ENCODE results near the gene FBXW7.

FBXW7 gene

DNA sequence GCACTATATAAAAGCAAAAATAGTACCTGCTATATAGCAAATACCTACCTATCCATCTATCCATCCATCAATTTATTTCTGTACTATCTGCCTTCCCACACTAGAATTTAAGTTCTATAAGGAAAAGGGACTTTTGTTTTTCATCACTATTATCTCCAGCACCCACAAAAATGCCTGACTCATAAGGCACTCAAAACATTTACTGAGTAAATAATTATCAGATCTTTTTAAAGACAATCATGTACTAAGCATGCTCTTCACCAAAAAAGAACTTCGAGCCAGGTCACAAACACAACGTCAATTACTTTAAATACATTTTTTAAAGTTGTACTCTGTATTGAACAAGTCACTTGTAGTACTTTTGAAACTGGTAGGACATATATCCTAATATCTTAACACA is 119.9 kb downstream of the FBXW7 start:
- peaks cover 26% of the 10 kb centered on the region for H3K79me2 ChIP-seq (ENCODE audit: insufficient read depth, low read length)
- no peak for TF ChIP-seq EZH2phosphoT487 (IDR thresholded peaks at IDR 0.05; ENCODE audit: borderline replicate concordance)
- TF ChIP-seq, protein P1, sequence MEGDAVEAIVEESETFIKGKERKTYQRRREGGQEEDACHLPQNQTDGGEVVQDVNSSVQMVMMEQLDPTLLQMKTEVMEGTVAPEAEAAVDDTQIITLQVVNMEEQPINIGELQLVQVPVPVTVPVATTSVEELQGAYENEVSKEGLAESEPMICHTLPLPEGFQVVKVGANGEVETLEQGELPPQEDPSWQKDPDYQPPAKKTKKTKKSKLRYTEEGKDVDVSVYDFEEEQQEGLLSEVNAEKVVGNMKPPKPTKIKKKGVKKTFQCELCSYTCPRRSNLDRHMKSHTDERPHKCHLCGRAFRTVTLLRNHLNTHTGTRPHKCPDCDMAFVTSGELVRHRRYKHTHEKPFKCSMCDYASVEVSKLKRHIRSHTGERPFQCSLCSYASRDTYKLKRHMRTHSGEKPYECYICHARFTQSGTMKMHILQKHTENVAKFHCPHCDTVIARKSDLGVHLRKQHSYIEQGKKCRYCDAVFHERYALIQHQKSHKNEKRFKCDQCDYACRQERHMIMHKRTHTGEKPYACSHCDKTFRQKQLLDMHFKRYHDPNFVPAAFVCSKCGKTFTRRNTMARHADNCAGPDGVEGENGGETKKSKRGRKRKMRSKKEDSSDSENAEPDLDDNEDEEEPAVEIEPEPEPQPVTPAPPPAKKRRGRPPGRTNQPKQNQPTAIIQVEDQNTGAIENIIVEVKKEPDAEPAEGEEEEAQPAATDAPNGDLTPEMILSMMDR (conservative IDR thresholded peaks at IDR 0.05; ENCODE audit: low read length): no peak
- no peaks in the 10 kb centered on the region for H4K20me1 ChIP-seq (ENCODE audit: insufficient read depth, low read length, poor library complexity, severe bottlenecking)

DNA sequence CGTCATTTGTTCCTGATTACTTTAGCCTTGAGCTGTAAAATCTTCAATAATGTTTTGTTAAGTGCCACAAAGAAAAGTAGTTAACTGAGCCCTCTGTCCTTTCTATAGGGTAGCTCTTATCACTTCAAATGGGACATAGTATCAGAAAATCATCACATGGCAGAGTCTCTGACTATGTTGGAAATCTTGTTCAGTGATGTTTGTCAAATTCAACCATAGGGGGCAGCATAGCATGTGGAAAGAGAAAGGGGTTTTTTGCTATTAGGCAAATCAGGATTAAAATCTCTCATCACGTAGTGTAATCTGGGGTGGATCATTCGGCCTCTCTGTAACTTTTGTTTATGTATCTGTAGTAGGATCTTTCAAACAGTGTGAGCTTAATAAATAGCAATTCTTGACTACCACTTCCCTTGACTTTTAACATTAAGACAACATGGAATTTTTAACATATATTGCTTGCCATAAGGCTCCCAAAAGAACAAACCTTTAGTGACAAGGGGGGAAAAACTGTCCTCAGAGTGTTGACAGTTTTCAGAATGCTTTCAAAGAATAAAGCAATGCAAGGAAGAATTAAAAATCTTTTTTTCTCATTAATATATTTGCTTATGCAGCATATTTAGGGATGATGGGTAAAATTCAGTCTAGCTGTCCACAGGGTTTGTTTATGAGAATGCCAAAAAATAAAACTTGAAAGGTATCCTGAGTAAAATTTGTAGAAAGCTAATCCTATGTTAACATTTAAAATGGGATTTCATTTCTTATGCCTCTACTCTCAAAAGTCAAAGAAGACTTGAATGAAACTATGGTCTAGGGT is 127.2 kb downstream of the FBXW7 start:
- H3K4me2 ChIP-seq (ENCODE audit: low read depth, low read length, poor library complexity, severe bottlenecking): no peak overlapping the region
- no peak for TF ChIP-seq EZH2phosphoT487 (IDR thresholded peaks at IDR 0.05; ENCODE audit: borderline replicate concordance)
- TF ChIP-seq, protein P1 (conservative IDR thresholded peaks at IDR 0.05; ENCODE audit: low read length): peak; percentile 92
- peaks cover 13% of the 10 kb centered on the region; the same call in 1 of the 2 replicates for H3K36me3 ChIP-seq (ENCODE audit: insufficient read depth, low read length)
- H3K4me1 ChIP-seq (ENCODE audit: insufficient read depth, low read length, poor library complexity, severe bottlenecking): no peaks in the 10 kb centered on the region
- H2AFZ ChIP-seq (ENCODE audit: low read length): no peak overlapping the region
- H3K9me2 ChIP-seq (replicated peaks; ENCODE audit: low read depth, low read length): no peaks in the 10 kb centered on the region
- no peaks in the 10 kb centered on the region for H3K9me3 ChIP-seq (ENCODE audit: insufficient read depth, low read depth, low read length)
- H3K4me3 ChIP-seq (ENCODE audit: low read length, poor library complexity, severe bottlenecking): no peak overlapping the region
- no peaks in the 10 kb centered on the region for H4K20me1 ChIP-seq (ENCODE audit: insufficient read depth, low read length, poor library complexity, severe bottlenecking)
- H3K9ac ChIP-seq (ENCODE audit: low read depth, low read length, poor library complexity, severe bottlenecking): no peak overlapping the region
- no peaks in the 10 kb centered on the region for H3F3A ChIP-seq (ENCODE audit: low read depth)
- no peaks in the 10 kb centered on the region; the same call in 1 of the 2 replicates for H3K79me2 ChIP-seq (ENCODE audit: insufficient read depth, low read length)
- H3K27me3 ChIP-seq (ENCODE audit: insufficient read depth, low read length, poor library complexity, severe bottlenecking): no peaks in the 10 kb centered on the region

More for the DNA sequence above, 119.9 kb downstream of the FBXW7 start:
- no peak overlapping the region for H3K9ac ChIP-seq (ENCODE audit: low read depth, low read length, poor library complexity, severe bottlenecking)
- H3K36me3 ChIP-seq (ENCODE audit: insufficient read depth, low read length): no peaks in the 10 kb centered on the region; the same call in 1 of the 2 replicates
- no peaks in the 10 kb centered on the region for H3F3A ChIP-seq (ENCODE audit: low read depth)
- H3K27me3 ChIP-seq (ENCODE audit: insufficient read depth, low read length, poor library complexity, severe bottlenecking): no peaks in the 10 kb centered on the region
- H3K4me3 ChIP-seq (ENCODE audit: low read length, poor library complexity, severe bottlenecking): no peak overlapping the region
- no peak overlapping the region for H2AFZ ChIP-seq (ENCODE audit: low read length)
- no peak overlapping the region for H3K4me2 ChIP-seq (ENCODE audit: low read depth, low read length, poor library complexity, severe bottlenecking)
- H3K4me1 ChIP-seq (ENCODE audit: insufficient read depth, low read length, poor library complexity, severe bottlenecking): peaks cover 16% of the 10 kb centered on the region
- no peaks in the 10 kb centered on the region for H3K9me2 ChIP-seq (replicated peaks; ENCODE audit: low read depth, low read length)
- H3K9me3 ChIP-seq (ENCODE audit: insufficient read depth, low read depth, low read length): no peaks in the 10 kb centered on the region

- H3K79me2 ChIP-seq (ENCODE audit: insufficient read depth, low read length): no peaks in the 10 kb centered on the region
These were observed 134.5 kb downstream of the FBXW7 start for GRCh38 chr4:152401424-152401823.

More at GRCh38 chr4:152401424-152401823, 134.5 kb downstream of the FBXW7 start:
- Histone ChIP-seq H3K9ac (ENCODE audit: low read depth, low read length, poor library complexity, severe bottlenecking) (no peak overlapping the region), H3K9me3 (ENCODE audit: insufficient read depth, low read depth, low read length) (no peaks in the 10 kb centered on the region), H3K4me1 (ENCODE audit: insufficient read depth, low read length, poor library complexity, severe bottlenecking) (peaks cover 17% of the 10 kb centered on the region), H3F3A (ENCODE audit: low read depth) (no peaks in the 10 kb centered on the region), H3K36me3 (ENCODE audit: insufficient read depth, low read length) (peaks cover 5% of the 10 kb centered on the region; the same call in 1 of the 2 replicates), H3K4me3 (ENCODE audit: low read length, poor library complexity, severe bottlenecking) (no peak overlapping the region), H3K9me2 (replicated peaks; ENCODE audit: low read depth, low read length) (no peaks in the 10 kb centered on the region), H4K20me1 (ENCODE audit: insufficient read depth, low read length, poor library complexity, severe bottlenecking) (peaks cover 3% of the 10 kb centered on the region), H2AFZ (ENCODE audit: low read length) (no peak overlapping the region), H3K4me2 (ENCODE audit: low read depth, low read length, poor library complexity, severe bottlenecking) (no peak overlapping the region), H3K27me3 (ENCODE audit: insufficient read depth, low read length, poor library complexity, severe bottlenecking) (no peaks in the 10 kb centered on the region)
- TF ChIP-seq, protein P1 (conservative IDR thresholded peaks at IDR 0.05; ENCODE audit: low read length): peak; percentile 33
- no peak for TF ChIP-seq EZH2phosphoT487 (IDR thresholded peaks at IDR 0.05; ENCODE audit: borderline replicate concordance)

All from Loucy (cell line).